Measurements from ENCODE around the gene CRISPLD2. TPM values are rescaled to one million over a fixed set of nuclear protein-coding genes. Genes with fewer than 3 reads are reported as not detected.

Gene CRISPLD2
- total and polyA plus RNA-seq, 2 donors from 2014 or later: 4.8 to 108 TPM

DNA sequence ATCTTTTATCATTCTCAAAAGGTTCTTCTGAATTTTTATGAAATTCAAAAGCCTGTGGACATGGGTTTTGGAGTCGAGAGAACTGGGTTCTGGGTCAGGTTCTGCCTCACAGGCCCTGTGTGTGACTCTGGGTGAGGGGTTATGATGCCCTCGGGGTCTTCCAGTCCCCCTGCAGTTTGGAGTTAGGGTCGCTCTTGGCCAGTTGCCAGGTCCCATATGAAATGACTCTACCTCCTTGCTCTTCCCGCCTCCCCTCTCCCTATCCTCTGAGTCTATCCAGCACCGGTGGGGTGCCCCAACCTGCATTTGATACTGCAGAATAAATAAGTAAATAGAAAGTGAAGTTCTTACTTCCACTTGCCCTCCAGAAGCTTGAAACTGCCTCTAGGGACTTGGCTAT lies 137.4 kb downstream of the CRISPLD2 start:
- H3K4me3 ChIP-seq (ENCODE audit: low read length in 3 of 3): no peak overlapping the region
- H3K4me1 ChIP-seq (ENCODE audit: control insufficient read depth in 2 of 3, insufficient read depth in 2 of 3, low read depth in 1 of 3, low read length in 3 of 3): no peaks in the 10 kb centered on the region
- no peak overlapping the region for H3K9ac ChIP-seq (ENCODE audit: low read length in 3 of 3)
- FAIRE-seq: no peak
- TF ChIP-seq, protein P1, sequence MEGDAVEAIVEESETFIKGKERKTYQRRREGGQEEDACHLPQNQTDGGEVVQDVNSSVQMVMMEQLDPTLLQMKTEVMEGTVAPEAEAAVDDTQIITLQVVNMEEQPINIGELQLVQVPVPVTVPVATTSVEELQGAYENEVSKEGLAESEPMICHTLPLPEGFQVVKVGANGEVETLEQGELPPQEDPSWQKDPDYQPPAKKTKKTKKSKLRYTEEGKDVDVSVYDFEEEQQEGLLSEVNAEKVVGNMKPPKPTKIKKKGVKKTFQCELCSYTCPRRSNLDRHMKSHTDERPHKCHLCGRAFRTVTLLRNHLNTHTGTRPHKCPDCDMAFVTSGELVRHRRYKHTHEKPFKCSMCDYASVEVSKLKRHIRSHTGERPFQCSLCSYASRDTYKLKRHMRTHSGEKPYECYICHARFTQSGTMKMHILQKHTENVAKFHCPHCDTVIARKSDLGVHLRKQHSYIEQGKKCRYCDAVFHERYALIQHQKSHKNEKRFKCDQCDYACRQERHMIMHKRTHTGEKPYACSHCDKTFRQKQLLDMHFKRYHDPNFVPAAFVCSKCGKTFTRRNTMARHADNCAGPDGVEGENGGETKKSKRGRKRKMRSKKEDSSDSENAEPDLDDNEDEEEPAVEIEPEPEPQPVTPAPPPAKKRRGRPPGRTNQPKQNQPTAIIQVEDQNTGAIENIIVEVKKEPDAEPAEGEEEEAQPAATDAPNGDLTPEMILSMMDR (IDR thresholded peaks at IDR 0.05; ENCODE audit: borderline replicate concordance, extremely low read depth, insufficient read depth): no peak
- H3K27me3 ChIP-seq (ENCODE audit: control insufficient read depth, insufficient read depth, low read length): no peaks in the 10 kb centered on the region
- no peak overlapping the region for H3K27ac ChIP-seq (ENCODE audit: low read depth in 2 of 2, low read length in 2 of 2)
- no peaks in the 10 kb centered on the region for H3K36me3 ChIP-seq (ENCODE audit: control insufficient read depth in 2 of 3, insufficient read depth in 3 of 3, low read length in 3 of 3)
- intact Hi-C loops (cut with DNase I): no loop called here
- H3K9me3 ChIP-seq (ENCODE audit: control insufficient read depth in 2 of 3, insufficient read depth in 1 of 3, low read length in 3 of 3): no peaks in the 10 kb centered on the region
- no peak for DNase-seq

DNA sequence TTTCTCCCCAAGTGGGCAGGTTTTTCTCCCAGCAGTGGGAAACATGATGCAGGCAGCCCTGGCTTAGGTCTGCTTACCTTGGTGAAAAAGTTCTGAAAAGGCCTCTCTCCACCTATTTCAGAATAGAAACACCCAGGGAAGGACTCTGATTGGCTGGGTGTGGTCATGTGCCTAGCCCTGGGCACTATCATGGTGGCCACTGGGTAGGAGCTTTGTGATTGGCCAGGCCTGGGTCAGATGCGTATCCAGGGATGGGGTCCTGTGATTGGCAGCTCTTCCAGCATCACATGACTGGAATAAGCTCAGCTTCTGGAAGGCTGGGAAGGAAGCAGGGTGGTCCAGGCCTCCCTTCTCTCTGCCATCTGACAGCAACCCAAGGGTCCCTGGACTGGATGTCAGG lies 138.0 kb downstream of the CRISPLD2 start:
- intact Hi-C loops (cut with DNase I): no loop called here
- no peak for FAIRE-seq
- Histone ChIP-seq H3K9me3 (ENCODE audit: control insufficient read depth in 2 of 3, insufficient read depth in 1 of 3, low read length in 3 of 3) (no peaks in the 10 kb centered on the region), H3K4me1 (ENCODE audit: control insufficient read depth in 2 of 3, insufficient read depth in 2 of 3, low read depth in 1 of 3, low read length in 3 of 3) (no peaks in the 10 kb centered on the region), H3K27me3 (ENCODE audit: control insufficient read depth, insufficient read depth, low read length) (no peaks in the 10 kb centered on the region), H3K9ac (ENCODE audit: low read length in 3 of 3) (no peak overlapping the region), H3K36me3 (ENCODE audit: control insufficient read depth in 2 of 3, insufficient read depth in 3 of 3, low read length in 3 of 3) (no peaks in the 10 kb centered on the region), H3K27ac (ENCODE audit: low read depth in 2 of 2, low read length in 2 of 2) (no peak overlapping the region), H3K4me3 (ENCODE audit: low read length in 3 of 3) (no peak overlapping the region)
- TF ChIP-seq, protein P1 (IDR thresholded peaks at IDR 0.05; ENCODE audit: borderline replicate concordance, extremely low read depth, insufficient read depth): no peak
- no peak for DNase-seq

Other genes starting within 250 kb of the CRISPLD2 start
- gene COTL1, start 201.9 kb upstream of the CRISPLD2 start, total RNA-seq: 122 TPM
- 136 TPM for gene COTL1, start 201.9 kb upstream of the CRISPLD2 start, polyA plus RNA-seq (ENCODE audit: insufficient read depth, low read depth, low replicate concordance)
- gene KLHL36, start 171.5 kb upstream of the CRISPLD2 start, total RNA-seq: 76.6 TPM
- 13.7 TPM for gene KLHL36, start 171.5 kb upstream of the CRISPLD2 start, polyA plus RNA-seq (ENCODE audit: insufficient read depth, low read depth, low replicate concordance)
- 79.5 TPM for gene USP10, start 120.0 kb upstream of the CRISPLD2 start, total RNA-seq
- 36.8 TPM for gene USP10, start 120.0 kb upstream of the CRISPLD2 start, polyA plus RNA-seq (ENCODE audit: insufficient read depth, low read depth, low replicate concordance)
- gene ZDHHC7, start 191.6 kb downstream of the CRISPLD2 start, total RNA-seq: 54.4 TPM
- gene ZDHHC7, start 191.6 kb downstream of the CRISPLD2 start, polyA plus RNA-seq (ENCODE audit: insufficient read depth, low read depth, low replicate concordance): 23.4 TPM
- 19.2 TPM for gene KIAA0513, start 207.8 kb downstream of the CRISPLD2 start, total RNA-seq
- gene KIAA0513, start 207.8 kb downstream of the CRISPLD2 start, polyA plus RNA-seq (ENCODE audit: insufficient read depth, low read depth, low replicate concordance): 2.6 TPM

All from kidney (tissue), 14 donors.